GM19239 (cell line): ENCODE measurements around the gene KDM2B.
A peak's percentile ranks its signal among the peaks of the same experiment; 100 is the strongest.

Experiments used
- DNase-seq: peaks from one replicate; pipeline ENCODE4 v3.0.0; 2011; ENCODE audit warnings: low spot score; ENCODE audit not compliant: insufficient read length
- FAIRE-seq: peaks from 2 replicates; lab custom pipeline; 2011; peaks lifted over from hg19 to GRCh38; lab: Jason Lieb, UNC

Gene KDM2B

DNA sequence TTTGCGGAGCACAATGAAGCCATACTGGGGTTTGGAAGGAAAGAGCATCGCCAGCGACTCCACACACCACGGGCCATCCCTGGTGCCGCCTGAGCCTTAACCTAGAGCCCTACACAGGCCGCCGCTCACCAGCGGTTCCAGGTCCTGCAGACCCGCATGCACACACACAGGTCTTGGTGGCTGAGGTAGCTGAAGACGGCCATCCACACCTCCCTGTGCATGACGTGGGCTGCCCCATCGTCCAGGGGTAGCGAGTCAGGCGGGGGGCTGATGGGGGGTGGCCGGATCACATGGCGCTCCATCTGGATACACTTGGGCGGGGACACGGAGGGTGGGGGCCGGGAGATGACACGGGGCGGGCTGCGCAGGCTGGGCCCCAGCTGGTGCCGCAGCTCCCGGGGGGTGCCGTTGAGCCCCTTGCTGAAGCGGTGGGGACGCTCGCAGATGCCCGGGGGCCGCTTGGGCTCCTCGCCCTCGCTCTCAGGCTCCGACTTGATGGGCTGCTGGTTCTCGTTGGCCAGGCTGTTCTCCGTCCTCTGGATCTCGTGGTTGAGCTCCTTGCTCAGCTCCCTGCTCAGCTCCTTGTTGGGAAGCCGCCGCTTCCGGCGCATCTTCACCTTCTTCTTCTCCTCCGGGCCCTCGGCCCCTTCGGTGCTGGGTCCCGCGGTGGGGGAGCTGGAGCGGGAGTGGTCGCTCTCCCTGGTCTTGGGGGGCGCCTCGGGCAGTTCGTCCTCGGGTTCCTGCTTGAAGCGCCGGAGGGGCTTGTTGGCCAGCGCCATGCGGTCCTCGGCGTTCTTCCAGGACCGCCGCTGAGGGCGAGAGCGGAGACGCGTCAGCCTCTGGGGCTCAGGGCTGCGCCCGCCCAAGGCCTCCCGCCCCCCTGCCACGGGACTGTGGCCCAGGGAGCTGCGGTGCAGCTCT is 138.5 kb downstream of the KDM2B start:
- DNase-seq (no peak), FAIRE-seq (no peak)

DNA sequence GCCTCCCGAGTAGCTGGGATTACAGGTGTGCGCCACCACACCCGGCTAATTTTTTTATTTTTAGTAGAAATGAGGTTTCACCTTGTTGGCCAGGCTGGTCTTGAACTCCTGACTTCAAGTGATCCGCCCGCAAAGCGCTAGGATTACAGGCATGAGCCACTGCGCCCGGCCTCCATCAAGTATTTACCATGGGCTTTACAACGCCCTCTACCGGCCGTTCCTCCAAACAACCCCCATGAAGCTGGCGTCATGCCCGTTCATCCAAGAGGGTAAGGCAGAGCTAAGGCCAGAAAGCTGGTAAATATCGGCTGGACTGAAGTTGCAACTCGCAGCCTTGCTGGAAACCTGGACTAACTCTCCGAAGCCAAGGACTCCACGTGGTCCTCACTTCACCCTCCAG is 139.3 kb downstream of the KDM2B start:
- FAIRE-seq (no peak), DNase-seq (no peak)

DNA sequence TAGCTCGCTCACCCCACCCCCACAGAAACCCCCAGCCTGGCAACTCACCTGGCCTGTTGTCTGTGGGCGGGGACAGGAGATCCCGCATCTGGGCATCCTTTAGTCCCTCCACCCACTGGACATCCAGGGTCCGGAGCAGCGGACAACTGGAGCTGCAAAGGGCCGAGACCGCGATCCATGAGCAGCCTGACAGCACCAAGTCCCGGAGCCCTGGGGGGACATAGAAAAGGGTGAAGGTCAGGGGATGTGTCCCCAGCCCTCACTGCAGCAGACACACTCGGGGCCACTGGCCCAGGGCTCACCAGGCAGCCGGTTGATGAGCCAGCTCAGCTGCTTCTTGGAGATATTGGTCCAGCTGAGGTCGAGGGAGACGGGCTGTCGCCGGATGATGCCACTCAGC is 140.1 kb downstream of the KDM2B start:
- FAIRE-seq (no peak), DNase-seq (no peak)

GRCh38 chr12:121439715-121440114 is 141.1 kb downstream of the KDM2B start:
- FAIRE-seq = no peak
- no peak for DNase-seq

- DNase-seq (no peak), FAIRE-seq (no peak)
Observed at GRCh38 chr12:121438905-121439304, 141.9 kb downstream of the KDM2B start.

DNA sequence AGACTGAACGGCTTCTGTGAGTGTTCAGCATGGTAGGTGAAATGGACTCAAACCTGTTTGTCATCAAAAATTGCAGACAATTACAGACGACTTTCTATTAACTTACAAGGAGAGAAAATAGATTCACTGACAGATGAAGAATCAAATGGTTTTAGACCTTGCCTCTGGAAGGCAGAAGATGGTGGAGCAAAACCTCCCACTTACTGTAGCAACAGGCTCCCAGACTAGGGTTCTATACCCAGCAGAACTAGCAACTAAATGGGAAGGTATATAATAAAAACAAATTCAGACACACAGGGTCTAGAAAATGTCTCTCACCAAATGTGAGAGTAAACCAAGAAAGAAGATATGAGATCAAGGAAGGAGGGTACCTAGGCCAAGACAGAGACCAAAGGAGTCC is 144.1 kb downstream of the KDM2B start:
- no peak for DNase-seq
- no peak for FAIRE-seq

DNA sequence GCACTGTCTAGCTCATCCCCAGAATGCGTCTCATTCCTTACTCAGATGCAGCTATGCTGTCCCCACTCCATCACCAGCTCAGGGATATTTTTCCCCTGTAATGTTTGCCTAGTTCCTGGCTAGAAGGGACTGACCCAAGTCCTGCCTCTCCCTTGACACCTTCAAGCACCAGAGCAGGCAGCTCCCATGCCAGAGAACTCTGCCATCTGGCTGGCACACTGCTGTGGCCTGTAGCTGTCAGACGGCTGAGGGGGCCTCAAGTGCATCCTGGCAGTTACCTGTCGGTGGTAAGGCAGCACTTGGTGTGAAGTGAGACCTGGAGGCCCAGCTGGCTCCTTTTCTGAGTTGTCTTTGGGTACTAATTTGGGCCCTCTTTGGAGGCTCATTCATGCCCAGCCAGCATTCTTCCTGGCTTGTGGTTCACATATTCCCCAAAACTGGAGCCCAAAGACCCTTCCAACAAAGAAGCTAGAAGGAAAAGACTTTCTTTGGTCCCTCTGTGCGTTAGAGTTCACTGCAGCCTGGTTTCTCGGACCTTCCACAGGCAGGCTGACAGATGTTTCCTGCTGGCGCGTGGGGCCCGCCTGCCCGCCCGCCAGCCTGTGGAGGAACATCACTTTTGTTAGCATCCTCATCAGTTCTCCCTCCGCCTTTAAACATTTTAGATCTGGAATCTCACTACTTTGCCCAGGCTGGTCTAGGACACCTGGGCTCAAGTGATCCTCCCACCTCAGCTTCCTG is 147.9 kb downstream of the KDM2B start:
- FAIRE-seq (no peak), DNase-seq (no peak)

DNA sequence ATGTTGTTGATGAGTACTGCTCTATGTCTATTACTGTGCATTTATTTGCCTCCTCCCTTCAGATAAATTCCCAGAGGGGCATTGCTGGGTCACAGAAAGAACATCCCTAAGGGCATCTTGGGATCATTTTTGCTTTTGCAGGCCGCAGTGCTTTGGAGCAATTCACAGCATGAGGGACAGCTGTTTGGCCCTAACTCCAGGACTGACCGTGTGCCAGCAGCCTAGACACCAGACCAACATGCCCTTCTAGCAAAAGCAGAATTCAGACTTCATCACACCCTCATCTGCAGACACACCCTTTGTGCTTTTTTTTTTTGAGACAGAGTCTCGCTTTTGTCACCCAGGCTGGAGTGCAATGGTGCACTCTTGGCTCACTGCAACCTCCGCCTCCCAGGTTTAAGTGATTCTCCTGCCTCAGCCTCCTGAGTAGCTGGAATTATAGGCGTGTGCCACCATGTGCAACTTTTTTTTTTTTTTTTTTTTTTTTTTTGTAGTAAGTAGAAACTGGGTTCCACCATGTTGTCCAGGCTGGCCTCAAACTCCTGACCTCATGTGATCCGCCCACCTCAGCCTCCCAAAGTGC is 149.9 kb downstream of the KDM2B start:
- FAIRE-seq = no peak
- no peak for DNase-seq

DNA sequence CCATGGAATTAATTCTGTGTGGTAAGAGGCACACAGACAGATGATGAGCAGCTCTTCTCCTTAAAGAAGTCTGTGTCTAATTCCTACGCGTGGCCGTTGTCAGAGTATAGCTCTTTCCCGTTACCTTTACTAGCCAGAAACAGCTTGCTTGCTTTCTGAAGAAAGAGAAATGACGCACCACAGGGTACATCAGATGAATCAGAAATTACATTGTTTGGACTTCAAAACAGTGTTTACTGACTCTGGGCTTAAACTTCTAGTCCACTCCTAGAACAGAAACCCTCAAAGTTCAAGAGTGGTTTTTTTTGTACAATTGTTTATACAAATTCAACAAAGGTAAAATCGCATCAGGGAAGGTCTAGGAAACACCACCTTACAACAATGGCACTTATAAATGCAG is 151.9 kb downstream of the KDM2B start:
- FAIRE-seq (no peak), DNase-seq (no peak)

GRCh38 chr12:121427556-121428050 is 153.2 kb downstream of the KDM2B start:
- DNase-seq (no peak), FAIRE-seq (no peak)

- FAIRE-seq = peak; percentile 14
- DNase-seq = no peak
Observed at GRCh38 chr12:121424624-121424975, 156.2 kb downstream of the KDM2B start.

DNA sequence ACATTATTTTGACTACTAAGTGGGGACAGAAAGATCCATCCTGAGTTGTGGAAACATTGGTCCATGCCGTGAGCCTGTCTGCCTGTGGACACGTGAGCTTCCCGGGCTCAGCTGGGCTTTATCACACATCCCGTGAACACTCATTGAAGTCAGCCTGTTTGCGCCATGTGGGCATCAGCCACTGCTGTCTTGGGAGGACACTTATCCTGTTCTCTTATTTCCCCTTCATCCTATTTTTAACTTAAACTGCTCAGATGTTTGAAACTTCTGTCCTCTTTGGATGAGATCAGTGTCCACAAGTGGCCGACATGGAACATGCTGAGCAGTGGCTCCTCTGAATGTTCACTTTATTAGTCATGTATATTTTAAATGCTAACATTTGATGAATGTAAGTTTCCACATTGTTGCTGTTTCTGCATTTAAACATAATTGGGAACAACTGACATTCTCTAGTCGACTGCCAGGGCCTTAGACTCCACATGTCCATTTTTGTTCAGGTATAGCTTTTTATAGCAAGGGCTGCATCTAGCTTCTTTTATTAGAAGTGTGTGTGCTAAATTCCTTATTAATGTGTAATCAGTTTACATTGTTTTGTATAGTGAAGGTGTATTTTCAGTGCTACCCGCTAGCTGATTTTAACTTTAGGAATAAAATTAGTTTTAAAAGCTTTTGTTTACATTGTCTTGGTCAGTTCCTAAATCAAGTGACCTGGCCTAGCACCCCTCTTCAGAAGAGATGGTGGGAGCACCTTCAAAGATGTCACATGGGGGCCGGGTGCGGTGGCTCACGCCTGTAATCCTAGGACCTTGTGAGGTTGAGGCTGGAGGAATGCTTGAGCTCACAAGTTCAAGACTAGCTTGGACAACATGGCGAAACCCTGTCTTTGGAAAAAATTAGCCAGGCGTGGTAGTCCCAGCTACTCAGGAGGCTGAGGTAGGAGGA is 156.9 kb downstream of the KDM2B start:
- FAIRE-seq (no peak), DNase-seq (no peak)

DNA sequence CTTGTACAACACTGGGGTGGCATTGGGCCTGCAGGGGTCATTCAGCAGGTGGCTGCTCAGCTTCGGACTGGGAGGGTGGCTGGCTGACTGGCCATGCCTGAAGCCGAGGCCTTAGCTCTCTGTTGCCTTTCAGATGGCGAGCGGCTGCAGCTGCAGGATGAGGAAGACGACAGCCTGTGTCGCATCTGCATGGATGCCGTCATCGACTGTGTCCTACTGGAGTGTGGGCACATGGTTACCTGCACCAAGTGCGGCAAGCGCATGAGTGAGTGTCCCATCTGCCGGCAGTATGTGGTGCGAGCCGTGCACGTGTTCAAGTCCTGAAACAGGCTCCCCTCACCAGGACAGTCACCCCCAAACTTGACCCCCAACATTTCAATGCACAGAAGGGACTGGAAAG is 157.6 kb downstream of the KDM2B start:
- DNase-seq (no peak), FAIRE-seq (no peak)

DNA sequence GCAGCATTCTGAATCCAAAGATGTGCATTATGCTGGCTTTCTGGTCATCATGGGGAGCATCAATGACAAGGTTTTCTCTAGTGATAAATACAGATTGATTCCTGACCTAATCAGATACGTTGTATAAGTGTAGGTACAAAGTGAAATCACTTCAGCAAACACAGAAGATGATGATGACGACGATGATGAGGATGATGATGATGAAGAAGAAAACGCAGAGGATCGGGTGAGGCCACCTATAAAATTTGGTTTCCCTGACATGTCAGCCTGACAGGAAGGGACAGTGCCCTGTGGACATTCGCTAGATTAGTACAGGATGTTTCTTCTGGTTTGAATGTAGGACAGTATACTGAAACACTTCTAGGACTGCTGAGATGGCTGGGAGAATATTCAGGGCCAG is 160.7 kb downstream of the KDM2B start:
- no peak for DNase-seq
- no peak for FAIRE-seq

DNA sequence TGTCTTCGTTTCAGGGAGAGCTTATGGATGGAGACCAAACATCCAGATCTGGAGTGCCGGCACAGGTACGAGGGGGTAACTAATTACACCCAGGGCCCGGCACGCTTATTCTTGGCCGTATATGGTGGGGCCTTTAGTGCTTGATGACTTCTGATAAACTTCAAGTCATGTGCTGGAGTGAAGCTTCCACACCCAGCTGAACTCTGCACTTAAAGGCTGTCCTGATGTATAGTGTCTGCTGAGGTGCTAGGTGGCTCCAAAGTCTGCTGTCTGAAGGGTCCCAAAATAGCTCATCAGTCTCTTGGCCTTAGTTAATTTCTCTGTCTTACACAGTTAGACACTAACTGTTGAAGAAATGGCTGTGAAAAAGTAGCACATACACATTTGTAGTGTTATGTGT is 163.0 kb downstream of the KDM2B start:
- DNase-seq = no peak
- FAIRE-seq = no peak

- FAIRE-seq (no peak), DNase-seq (no peak)
Observed at GRCh38 chr12:121413917-121414316, 166.9 kb downstream of the KDM2B start.

DNA sequence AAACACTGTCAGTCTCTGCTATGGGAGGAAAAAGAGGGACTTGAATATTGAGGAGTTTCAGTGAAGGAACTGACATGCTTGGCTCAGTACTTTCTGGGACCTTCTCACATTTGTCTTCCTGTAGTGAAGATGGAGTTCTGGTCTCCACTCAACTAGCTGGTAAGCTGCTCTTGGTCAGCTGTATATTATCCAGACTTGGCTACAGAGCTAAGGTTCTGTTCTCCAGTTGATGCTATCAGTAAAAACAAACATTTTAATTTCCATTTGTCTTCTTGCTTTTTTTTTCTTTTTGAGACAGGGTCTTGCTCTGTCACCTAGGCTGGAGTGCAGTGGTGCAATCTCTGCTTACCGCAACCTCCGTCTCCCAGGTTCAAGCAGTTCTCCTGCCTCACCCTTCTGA is 175.6 kb downstream of the KDM2B start:
- no peak for FAIRE-seq

DNA sequence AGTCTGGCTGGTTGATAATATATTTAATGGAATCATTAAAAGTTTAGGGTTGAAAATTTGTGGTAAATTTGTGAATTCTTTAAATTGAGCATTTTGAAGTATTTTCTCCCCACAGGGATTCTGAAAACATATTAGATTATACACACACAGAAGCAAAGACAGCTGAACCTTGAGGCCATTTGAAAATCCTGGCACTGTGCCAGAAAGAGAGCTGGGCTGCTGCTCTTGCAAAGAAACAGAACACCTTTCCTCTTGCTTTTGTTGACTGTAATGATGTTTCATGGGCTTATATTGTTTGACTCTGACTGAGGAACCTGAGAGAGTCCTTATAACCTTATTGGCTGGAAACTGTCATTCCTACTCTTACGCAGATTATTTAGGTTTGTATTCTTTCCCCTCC is 176.1 kb downstream of the KDM2B start:
- DNase-seq = no peak
- FAIRE-seq = no peak

More for the DNA sequence above, 175.6 kb downstream of the KDM2B start:
- no peak for DNase-seq

DNA sequence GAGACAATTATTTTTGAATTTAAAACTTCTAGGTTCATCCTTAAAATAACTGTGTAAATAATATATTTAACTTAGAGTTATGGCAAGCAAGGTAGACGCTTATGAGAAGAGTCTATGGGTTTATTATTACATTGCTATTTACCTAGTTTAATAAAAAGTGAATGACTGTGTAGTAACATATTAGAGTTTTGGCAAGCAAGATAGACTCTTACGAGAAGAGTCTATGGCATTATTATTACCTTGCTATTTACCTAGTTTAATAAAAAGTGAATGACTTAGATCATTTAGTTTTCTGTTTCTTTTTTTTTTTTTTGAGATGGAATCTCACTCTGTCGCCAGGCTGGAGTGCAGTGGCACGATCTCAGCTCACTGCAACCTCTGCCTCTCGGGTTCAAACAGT is 177.1 kb downstream of the KDM2B start:
- FAIRE-seq = no peak

More for the DNA sequence above, 177.1 kb downstream of the KDM2B start:
- no peak for DNase-seq
